ENCODE results near the gene SIPA1.

DNA sequence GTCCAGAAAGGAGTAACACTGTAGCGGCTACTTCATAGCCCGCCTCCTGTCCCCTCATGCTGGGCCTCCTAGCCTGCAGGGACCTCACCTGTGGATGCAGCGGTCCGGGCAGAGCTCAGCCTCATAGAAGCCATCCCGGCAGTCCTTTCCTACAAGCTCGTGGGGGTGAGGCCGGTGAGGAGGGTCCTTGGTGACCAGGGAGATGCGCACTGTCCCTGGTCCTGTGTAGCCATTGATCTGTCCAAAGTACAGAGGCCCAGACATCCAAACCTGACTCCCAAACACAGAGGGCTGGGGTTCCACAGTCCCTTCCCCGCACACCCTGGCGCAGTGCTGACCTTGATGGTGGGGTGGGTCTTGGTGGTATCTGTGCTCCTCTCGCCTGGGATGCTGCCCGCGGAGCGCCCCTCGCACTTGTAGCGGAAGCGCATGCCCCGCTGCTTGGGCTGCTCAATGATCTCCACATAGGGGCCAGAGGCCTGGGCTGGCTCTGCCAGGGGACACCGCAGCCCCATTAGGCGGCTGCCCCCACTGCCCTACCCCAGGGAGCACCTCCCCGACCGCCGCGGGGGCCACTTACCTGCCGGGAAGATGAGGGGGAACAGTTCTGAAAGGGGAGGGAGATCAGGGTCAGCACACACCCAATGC is 23.8 kb downstream of the SIPA1 start:
- TF ChIP-seq CHD2 (IDR thresholded peaks at IDR 0.05; ENCODE audit: low read depth, low read length) = no peak
- TF ChIP-seq TAF1 (IDR thresholded peaks at IDR 0.05; ENCODE audit: control insufficient read depth, extremely low read depth, insufficient read depth, low read length, severe bottlenecking) = no peak
- TF ChIP-seq ZNF277 (CRISPR knock-in tag; IDR thresholded peaks at IDR 0.05; ENCODE audit: borderline replicate concordance) = no peak
- no peak for TF ChIP-seq KAT7 (CRISPR knock-in tag; IDR thresholded peaks at IDR 0.05; ENCODE audit: borderline replicate concordance)
- no peak for TF ChIP-seq POLR2A (conservative IDR thresholded peaks at IDR 0.05)
- TF ChIP-seq, protein P1, sequence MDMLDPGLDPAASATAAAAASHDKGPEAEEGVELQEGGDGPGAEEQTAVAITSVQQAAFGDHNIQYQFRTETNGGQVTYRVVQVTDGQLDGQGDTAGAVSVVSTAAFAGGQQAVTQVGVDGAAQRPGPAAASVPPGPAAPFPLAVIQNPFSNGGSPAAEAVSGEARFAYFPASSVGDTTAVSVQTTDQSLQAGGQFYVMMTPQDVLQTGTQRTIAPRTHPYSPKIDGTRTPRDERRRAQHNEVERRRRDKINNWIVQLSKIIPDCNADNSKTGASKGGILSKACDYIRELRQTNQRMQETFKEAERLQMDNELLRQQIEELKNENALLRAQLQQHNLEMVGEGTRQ (CRISPR knock-in tag; IDR thresholded peaks at IDR 0.05) = no peak
- TF ChIP-seq KDM1A (IDR thresholded peaks at IDR 0.05) = no peak
- TF ChIP-seq PML (IDR thresholded peaks at IDR 0.05; ENCODE audit: low read length) = no peak
- no peak for TF ChIP-seq CC2D1A (IDR thresholded peaks at IDR 0.05)
- TF ChIP-seq CCAR2 (IDR thresholded peaks at IDR 0.05; ENCODE audit: low read depth, low read length) = no peak
- TF ChIP-seq ESRRA (IDR thresholded peaks at IDR 0.05; ENCODE audit: borderline replicate concordance, low read depth) = no peak
- TF ChIP-seq MECOM (CRISPR knock-in tag; IDR thresholded peaks at IDR 0.05) = no peak
